GM21825 (cell line): ENCODE results near the gene PPP2R2B.

Experiments
- ATAC-seq: cut with Tn5 transposase; IDR thresholded peaks from one replicate; pipeline ENCODE4 v1.9.1; 2021; ENCODE audit warnings: mild to moderate bottlenecking, moderate library complexity; ENCODE audit not compliant: unreplicated experiment

Gene PPP2R2B

DNA sequence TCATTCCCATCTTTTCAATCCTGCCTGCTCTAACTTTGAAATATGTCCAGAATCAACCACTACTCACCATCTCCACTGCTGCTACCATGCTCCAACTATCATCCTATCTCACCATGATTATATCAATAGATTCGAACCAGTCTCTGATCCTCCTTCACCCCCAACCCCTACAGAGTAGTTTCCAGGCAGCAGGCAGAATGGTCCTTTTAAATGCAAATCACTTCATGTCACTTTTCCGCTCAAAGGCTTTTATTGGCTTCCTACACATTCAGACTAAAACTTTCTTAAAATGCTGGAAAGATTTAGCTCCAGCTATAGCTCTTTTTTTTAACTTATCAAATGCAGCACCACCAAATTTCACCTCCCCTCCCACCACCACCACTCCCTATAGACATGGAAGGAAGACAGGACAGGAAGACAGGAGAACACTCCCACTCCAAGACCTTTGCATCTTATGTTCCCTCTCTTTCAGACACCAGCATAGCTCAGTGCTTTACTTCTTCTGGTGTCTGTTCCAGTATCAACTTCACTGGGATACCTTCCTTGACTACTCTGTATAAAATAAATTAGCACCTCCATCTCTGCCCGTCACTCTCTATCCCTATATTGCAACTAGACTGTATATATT lies 9.9 kb upstream of the PPP2R2B start:
- no peak for ATAC-seq

GRCh38 chr5:146884066-146884626 lies 5.6 kb upstream of the PPP2R2B start:
- ATAC-seq: no peak

GRCh38 chr5:146883511-146883910 lies 5.0 kb upstream of the PPP2R2B start:
- no peak for ATAC-seq

DNA sequence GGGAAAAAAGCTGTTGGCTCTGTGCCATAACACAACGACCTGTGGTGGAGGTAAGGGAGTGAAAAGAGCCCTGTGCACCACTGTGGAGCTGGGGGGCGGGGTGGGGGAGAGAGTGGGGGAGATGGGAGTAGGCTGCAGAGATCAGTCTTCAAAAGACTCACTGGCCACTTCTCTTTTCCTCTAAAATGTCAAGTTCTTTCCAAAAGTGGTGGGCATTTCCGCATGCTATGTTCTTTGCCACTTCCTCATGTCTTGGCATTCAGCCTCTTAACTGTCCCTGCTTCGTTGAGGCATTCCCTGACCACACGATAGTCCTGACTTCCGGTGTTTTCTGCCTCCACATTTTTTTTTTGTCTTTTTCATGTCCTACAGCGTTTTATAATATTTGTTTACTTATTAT lies 2.4 kb upstream of the PPP2R2B start:
- no peak for ATAC-seq

DNA sequence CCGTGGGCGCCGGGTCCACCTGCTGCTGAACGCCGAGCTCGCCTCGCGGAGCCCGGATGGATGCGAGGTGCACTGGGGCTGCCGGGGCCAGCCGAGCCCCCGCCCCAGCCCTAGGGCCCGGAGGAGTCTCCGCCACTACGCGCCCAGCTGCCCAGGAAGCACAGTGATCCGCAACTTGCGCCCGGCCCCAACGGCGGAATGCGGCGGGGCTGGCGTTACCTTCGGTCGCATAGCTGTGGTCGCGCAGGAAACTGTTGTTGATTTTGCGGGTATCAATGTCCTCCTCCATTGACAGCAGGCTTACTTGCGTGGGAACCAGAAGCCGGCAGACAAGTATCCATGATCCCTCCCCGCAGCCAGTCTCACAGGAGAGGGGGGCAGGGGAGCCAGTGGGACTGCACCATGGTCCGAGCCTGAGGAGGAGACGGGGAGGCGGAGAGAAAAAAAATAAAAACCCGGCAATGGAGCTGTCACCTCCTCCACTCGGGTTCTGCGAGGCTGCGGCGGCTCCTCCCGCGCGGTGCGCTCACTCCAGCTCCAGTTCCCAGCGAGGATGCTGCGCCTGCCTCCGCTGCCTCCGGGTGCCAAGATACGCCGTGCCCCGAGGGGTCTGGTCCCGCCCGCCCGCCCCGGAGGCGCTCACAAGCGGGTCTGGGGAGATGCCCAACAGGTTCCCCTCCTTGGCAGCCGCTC lies 628 bp downstream of the PPP2R2B start:
- ATAC-seq: no peak

DNA sequence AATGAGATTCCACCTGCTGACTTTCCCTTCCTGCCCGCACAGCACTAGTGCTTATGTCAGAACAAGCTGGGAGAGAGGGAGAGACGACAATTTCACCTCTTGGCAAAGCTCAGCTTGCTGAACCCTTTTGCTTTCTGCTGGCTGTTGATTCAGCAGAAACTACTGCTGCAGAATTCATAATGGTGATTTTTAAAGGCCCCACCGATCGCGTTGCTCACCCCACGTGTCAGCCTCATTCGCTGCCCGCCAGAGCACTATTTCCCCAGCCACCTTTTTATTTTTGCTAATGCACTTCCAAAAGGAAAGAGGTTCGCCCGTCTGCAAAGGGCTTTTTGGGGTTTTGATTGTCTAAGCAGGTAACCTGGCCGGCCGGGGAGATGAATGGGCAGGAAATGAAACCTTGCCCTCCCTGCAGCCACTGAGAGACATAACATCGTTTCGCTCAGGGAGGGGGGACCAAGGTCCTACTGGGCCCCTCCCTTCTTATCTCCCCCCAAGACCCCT lies 1.3 kb downstream of the PPP2R2B start:
- ATAC-seq: no peak

GRCh38 chr5:146873186-146873917 lies 5.2 kb downstream of the PPP2R2B start:
- ATAC-seq: no peak

DNA sequence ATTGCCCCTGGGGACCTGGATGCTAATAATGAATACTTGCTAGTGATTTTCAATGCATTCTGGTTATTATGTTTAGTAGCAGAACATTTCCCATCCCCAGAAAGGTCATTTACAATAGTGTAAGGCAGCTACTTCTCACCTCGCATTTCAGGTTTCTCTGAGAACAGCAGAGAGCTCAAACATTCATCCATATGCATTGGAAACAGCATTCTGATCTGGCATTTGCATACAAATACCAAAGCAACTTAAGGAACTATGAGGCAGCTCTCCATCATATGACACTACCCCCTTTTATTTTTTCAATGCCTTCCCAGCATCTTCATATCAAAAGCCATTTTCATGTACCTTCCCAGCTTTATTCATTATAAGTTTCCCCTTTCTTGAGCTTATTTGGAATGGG lies 6.4 kb downstream of the PPP2R2B start:
- ATAC-seq: no peak

- no peak for ATAC-seq
Measured at GRCh38 chr5:146867996-146868708, 10.4 kb downstream of the PPP2R2B start.

GRCh38 chr5:146866263-146866662 lies 12.3 kb downstream of the PPP2R2B start:
- ATAC-seq: no peak

DNA sequence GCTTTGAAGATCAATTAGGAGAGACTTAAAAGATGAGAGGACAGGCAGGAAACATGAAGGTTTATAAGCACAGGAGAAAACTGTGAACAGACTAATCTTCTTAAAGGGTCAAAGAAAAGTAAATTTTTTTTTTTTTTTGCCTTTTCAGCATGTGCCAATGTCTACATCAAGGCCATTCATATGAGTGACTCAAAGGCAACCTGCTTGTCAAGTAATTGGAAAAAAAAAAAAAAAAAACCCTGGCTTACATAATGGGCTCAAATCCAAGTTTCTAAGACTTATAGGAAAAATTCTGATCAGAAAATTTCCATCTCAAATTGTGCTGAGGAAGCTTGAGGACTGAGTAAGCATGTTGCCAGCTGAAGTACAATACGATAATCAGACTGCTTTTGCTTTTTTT lies 15.9 kb downstream of the PPP2R2B start:
- no peak for ATAC-seq

DNA sequence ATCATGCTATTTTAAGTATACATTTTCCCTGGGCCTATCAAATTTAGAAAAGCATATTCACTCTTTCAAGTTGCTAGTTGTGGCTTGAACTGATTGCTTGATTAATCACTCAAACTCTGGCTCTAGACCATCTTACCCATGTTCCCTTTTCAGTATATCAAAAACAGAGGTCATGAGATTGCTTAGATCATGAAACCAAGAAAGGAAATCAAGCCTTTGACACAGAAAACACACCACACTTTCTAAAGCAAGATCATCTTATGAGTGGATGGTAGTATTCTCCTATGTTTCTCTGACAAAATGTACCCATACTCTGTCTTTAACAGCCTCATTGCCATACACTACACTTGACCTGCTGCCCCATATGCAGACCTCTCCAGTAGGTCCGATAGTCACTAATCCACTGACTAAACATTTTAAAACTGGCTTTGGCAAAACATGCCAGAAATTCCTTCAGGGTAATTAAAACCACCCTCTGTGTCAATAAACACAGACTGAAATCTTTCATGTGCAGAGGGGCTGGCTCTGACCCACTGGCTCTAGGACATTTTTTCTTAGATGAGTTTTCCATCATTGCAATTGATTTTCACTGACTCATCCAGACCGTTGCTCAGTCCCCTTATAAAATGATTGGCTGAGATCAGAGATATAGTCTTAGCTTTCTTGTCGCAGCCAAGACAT lies 18.2 kb downstream of the PPP2R2B start:
- no peak for ATAC-seq

- ATAC-seq: no peak
Measured at GRCh38 chr5:146852089-146852488, 26.5 kb downstream of the PPP2R2B start.

DNA sequence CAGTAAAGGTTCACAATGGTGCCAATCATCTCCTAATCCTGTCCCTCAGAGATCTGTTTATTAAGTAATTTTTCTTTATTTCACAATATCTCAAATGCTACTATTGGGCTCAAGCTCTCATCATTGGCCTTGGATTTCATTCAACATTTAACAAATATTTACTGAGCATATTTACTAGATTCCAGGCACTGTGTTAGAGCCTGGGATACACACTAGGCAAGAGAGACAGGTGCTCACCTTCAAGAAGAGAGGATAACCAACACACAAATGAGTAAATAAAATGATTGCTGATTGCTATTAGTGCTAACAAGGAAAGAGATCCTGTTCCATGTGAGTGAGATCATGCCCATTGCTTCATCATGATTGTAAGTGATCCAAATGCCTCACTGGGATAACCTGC lies 27.4 kb downstream of the PPP2R2B start:
- ATAC-seq: no peak

GRCh38 chr5:146849694-146850303 lies 28.8 kb downstream of the PPP2R2B start:
- no peak for ATAC-seq

GRCh38 chr5:146848133-146848532 lies 30.4 kb downstream of the PPP2R2B start:
- ATAC-seq: no peak

DNA sequence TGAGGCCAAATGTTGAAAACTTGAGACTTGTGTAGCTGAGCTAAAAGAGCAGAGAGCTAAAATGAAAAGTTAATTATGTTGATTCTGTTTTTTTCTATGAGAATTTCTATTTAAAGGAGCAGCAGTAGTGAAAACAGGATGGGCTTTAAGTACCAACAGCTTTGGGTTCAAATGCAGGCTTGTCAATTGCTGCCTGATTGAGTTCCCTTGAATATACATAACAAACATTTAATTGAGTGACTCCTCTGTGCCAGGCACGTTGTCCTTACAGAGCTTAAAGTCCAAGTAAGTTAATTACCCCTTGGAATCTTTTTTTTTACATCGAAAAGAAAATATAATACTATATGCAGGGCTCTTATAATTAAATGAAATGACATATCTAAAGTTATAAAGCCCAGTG lies 38.5 kb downstream of the PPP2R2B start:
- no peak for ATAC-seq

- no peak for ATAC-seq
Measured at GRCh38 chr5:146836226-146836842, 42.2 kb downstream of the PPP2R2B start.

DNA sequence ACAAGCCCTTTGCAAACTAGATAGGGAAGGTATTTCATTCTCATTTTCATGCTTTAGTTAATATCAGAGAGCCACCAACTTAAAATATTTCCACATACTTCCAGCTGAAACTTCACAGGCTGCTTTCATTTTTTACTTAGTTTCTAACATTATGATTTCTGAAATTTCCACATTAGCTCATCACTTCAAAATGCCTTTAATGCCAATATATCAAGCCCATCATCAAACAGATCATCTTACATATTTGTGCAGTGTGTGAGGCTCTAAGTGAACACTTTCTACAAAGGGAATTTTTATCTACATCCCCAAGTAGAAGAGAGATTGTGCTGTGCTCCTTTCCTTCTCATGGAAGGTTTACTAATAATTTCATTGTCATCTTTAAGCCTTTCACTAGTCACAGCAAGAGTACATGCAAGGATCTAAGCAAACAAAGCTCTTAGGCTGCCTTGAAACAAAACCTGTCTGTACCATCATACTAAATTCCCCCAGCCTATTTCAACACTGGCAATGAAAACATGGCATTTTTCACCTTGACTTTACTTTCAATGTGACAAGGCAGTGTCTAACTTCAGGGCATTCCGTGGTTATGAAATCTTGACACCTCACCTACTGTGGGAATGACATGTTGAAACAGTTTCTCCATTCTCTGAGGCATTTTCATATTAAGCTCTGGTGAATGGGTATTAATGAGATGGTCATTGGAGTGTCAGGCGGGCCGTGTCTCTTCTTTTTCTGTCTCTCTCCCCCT lies 45.4 kb downstream of the PPP2R2B start:
- no peak for ATAC-seq
